EL (cell line): Measurements from ENCODE around the gene PGAM2.
A peak's percentile ranks its signal among the peaks of the same experiment; 100 is the strongest.

Experiments
- DNase-seq: peaks from one replicate; pipeline ENCODE4 v3.0.0-alpha.2; 2016

The PGAM2 gene

GRCh38 chr7:44065431-44066110 is at the start of gene PGAM2:
Gene PGAM2, minus strand, starts transcription at chr7:44065567. Its CDS starts 38 bp downstream, at chr7:44065529.
- no peak for DNase-seq

DNA sequence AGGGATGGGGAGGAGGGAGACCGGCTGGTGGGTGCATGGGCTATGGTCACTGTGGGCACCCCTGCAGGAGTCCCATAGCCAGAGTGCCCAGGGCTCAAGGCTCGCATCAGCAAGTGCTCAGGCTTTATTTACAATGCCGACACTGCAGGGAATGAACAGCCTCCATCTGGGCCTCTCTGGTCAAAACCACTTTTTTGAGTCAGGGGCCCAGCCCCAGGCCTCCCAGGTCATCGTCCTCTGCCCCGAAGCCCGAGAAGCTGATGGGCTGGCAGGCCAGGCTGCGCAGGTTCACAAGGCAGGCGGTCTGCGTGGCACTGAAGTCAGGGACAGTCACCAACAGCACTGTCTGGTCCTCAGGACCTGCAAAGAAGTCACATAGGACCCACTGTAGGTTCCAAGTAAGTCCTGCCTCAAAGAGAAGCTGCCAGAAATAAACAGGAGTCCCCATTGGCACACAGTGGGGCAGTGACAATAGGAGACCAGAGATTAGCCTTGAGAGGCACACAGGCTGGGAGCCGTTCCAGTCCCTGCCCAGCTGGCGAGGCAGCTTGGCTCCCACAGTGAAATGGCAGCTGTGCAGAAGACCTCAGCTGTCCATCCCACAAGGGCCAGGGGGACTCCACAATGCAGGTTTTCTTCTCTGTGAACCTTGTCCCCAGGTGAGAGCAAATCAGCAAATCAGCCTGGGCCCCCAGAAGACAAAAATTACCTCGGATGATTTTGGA is 49.4 kb upstream of the PGAM2 start:
- DNase-seq, result no peak

GRCh38 chr7:44113764-44114354 is 48.5 kb upstream of the PGAM2 start:
- no peak for DNase-seq

DNA sequence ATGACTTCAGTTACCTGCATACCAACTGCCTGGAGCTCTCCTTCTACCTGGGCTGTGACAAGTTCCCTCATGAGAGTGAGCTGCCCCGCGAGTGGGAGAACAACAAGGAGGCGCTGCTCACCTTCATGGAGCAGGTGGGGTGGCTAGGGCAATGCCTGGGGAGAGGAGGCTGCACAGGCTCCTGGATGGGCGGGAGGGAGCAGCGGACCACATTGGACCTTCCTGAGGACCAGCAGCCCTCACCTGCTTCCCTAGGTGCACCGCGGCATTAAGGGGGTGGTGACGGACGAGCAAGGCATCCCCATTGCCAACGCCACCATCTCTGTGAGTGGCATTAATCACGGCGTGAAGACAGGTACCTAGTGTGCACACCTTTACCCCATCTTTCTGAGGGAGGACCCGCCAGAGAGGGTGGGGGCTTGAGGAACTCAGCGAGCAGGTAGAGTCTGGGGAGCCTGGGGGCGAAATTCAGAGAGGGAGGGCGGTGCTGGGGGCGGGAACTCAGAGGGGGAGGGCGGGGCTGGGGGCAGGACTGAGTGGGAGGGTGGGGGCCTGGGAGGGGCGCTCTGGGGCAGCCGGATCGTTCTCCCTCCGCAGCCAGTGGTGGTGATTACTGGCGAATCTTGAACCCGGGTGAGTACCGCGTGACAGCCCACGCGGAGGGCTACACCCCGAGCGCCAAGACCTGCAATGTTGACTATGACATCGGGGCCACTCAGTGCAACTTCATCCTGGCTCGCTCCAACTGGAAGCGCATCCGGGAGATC is 47.8 kb upstream of the PGAM2 start:
- no peak for DNase-seq

DNA sequence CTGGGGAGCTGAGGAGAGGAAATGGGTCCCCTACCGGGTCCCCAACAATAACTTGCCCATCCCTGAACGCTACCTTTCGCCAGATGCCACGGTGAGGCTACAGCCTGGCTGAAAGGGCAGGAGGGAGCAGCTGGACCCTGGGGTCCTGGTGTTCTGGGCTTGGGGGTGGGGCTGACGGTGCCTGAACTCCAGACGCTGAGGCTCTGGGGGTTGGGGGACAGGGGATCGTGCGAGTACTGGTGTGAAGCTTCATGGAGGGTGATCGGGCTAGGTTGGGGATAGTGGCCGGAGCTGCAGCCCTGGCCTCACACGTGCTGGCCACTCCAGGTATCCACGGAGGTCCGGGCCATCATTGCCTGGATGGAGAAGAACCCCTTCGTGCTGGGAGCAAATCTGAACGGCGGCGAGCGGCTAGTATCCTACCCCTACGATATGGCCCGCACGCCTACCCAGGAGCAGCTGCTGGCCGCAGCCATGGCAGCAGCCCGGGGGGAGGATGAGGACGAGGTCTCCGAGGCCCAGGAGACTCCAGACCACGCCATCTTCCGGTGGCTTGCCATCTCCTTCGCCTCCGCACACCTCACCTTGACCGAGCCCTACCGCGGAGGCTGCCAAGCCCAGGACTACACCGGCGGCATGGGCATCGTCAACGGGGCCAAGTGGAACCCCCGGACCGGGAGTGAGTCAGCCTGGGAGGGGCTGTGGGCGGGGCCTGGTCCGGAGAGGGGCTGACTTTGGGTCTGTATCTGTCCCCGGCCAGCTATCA is 47.0 kb upstream of the PGAM2 start:
- no peak for DNase-seq

DNA sequence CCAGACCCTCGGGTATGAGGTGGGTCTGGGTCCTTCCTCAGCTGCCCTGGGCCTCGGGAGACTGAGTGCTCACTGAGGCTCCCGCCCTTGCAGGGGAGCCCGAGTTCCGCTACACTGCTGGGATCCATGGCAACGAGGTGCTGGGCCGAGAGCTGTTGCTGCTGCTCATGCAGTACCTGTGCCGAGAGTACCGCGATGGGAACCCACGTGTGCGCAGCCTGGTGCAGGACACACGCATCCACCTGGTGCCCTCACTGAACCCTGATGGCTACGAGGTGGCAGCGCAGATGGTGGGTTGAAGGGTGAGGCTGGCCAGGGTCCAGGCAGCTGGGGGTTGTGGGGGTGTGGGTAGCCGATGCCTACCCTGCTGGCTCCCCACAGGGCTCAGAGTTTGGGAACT is 46.4 kb upstream of the PGAM2 start:
- no peak for DNase-seq

DNA sequence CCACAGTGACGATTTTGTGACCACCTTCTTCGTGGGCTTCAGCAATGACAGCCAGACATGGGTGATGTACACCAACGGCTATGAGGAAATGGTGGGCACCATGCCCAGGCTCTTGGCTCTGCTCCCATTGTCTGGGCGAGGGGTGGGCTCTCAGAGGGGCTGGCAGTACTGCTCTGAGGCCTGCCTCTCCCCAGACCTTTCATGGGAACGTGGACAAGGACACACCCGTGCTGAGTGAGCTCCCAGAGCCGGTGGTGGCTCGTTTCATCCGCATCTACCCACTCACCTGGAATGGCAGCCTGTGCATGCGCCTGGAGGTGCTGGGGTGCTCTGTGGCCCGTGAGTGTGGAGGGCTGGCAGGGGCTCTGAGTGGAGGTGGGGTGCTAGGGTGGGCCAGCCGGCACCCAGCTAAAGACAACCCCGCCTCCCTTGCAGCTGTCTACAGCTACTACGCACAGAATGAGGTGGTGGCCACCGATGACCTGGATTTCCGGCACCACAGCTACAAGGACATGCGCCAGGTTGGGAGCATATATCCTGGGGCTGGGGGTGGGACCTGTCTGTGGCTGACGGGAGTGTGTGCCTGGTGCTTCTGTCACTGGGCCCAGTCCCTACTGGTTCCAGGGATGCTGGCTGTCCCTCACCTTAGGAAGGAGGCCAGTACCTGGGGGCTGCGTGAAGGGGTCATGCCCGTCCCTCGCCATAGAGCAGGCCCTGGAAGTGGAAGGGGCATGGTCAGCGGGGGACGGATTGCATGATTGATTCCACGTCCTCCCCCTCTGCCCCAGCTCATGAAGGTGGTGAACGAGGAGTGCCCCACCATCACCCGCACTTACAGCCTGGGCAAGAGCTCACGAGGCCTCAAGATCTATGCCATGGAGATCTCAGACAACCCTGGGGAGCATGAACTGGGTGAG is 45.6 kb upstream of the PGAM2 start:
- no peak for DNase-seq

DNA sequence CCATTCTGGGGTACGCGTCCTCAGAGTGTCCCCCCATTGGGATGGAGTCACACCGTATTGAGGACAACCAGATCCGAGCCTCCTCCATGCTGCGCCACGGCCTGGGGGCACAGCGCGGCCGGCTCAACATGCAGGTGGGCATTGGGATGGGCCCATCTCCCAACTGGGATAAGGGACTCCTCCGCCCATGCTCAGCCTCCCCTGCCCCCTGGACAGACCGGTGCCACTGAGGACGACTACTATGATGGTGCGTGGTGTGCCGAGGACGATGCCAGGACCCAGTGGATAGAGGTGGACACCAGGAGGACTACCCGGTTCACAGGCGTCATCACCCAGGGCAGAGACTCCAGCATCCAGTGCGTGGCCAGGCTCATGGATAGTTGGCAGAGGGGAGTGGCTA is 44.6 kb upstream of the PGAM2 start:
- no peak for DNase-seq

- DNase-seq, result no peak
These were observed 43.7 kb upstream of the PGAM2 start for GRCh38 chr7:44108768-44109750.

DNA sequence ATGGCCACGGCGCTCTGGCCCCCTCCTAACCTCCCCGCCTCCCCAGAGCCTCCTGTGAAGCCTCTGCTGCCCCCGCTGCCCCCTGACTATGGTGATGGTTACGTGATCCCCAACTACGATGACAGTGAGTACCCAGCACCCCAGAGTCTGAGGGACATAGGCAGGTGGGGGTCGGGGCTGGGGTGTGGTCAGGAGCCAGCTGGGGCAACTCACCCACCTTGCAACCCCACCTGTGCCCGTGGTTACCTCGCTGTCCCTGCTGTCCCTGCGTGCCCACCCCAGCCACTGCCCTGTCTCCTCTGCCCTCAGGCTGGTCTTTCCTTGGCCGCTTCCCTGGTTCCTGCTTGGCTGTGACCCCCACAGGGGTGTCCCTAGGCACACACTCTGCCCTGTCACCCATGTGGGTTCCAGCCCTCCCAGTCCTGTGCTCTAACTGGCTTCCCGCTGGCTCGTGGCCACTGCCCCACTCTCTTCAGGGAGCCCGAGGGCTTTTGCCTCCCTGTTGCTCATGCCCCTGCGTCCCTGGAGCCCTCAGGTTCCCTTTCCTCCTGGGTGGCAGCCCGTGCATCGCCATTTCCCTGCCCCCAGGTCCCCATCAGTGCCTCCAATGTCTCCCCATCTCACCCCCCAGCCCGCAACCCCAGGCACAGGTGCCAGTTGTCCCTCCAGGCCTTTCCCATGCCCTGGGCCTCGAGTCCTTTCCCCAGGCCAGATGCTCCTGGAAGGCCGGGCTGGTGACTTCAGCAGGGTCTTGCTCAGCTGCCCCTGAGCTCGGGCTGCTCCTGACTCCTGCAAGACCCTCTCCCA is 42.8 kb upstream of the PGAM2 start:
- no peak for DNase-seq

DNA sequence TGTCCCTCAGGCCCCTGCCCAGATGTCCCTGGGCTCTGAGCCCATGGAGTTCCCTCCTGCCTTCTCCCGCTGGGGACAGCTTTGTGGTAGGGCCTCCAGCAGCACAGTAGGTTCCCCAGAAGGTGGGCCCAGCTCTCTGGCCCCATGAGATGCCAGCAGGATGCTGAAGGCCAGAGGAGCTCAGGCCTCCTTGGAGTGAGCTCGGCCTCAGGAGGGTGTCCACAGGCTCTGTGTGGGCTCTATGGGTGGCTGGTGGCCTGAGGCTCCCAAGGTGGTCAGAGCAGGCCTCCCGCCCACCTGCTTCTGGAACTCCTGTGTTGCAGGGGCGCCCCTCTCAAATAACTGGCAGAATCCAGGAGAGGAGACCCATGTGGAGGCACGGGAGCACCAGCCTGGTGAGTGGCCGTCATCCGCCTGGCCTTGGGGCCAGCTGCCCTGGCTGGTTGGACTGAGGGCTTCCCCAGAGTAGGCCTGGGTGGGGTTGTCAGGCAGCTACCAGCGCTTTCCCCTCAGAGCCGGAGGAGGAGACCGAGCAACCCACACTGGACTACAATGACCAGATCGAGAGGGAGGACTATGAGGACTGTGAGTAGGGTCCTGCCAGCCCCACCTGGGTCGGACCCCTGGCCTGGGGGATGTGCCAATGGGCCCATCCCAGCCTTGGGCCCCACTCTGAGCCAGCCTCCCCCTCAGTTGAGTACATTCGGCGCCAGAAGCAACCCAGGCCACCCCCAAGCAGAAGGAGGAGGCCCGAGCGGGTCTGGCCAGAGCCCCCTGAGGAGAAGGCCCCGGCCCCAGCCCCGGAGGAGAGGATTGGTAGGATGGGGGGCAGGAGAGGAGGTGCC is 42.0 kb upstream of the PGAM2 start:
- DNase-seq, result no peak

GRCh38 chr7:44106311-44107065 is 41.1 kb upstream of the PGAM2 start:
- DNase-seq, result no peak

GRCh38 chr7:44105832-44106231 is 40.5 kb upstream of the PGAM2 start:
- no peak for DNase-seq

DNA sequence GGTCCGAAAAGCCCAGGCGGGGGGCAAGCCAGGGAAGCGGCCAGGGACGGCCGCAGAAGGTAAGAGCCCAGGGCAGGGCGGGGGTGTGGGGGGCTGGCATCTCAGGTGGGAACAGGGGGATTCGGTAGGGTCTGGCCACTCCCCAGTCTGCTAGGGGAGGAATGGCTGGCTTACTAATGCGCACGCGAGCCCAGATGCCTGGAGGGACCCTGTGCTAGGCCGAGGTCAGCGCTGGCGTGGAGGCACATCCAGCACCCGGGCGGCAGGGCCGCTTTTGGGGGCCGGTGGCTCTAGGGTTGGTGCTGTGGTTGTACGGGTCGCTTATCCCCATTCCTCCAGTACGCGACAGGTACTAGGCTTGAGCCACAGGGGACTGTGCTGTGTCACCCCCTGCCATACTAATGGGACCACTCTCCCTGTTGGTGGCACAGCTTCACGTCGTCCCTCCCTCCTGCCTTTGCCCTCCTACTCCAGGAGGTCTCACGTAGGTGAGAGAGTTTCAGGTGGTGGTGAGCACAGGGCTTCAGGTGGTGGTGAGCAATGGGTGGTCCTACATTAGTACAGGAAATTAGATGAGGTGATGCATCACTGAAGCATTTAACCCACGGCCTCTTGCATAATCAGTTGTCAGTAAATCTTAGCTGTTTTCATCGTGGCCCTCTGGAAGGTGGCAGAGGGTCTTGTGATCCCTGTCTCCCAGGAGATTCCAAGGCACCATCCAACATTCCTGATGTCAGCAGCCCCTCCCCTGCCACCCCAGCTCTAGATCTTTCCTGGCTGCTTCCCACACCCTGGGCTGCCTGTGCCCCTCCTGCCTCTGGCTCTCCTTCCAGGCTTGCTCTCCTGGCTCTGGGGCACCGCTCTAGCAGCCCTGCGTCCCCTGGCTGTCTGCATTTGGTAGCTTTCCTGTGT is 39.7 kb upstream of the PGAM2 start:
- peak; percentile 80 for DNase-seq

GRCh38 chr7:44103923-44104859 is 38.8 kb upstream of the PGAM2 start, which contains the start of gene AEBP1:
Gene AEBP1, plus strand, starts transcription at chr7:44104345. Its CDS starts 321 bp downstream, at chr7:44104666.
- peak; percentile 59 for DNase-seq
